GOT3 (cell line): ENCODE data around the gene NLGN2.

ENCODE experiments used
- DNase-seq: peaks from one replicate; lab custom pipeline; 2025; ENCODE audit warnings: mixed read lengths; lab: John Stamatoyannopoulos, UW

The NLGN2 gene

DNA sequence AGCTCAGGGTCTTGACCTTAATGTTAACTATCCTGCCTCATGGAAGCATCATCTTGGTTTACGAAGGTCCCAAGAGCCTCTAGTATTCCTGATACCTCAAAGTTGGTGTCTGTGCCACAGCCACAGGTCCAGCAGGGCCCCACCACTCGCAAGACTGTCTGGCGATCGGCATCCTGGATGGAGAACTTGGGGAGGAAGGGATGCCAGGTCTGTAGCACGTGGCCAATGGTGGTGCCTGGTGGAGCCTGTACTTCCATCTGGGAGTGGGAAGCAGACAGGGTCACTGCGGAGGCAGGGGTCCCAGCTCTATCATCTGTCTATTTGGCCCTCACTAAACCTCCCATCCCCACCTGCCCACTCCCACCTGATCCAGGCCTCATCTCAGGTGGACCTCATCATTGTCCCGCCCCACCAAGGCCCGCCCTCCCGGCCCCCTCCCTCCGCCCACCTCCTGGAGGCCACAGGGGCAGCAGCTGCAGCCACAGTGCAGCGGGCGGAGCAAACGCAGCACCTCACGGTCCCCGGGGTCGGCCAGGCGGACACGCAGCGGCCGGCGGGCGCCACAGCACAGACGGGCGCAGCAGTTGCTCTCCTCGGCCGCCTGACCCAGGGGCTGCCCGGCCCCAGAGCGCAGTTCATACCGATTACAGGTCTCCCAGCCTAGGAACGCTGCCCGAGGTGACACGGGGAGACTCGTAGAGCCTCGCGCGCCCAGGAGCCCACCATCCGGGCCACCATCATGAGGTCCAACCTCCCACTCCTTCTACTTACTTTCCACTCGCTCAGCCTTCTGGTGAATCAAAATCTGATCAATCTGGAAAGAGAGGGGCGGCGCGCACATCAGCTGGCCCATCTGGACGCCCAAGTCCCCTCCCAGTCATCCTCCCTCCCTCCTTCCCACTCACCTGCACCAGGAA lies 14.7 kb upstream of the NLGN2 start:
- no peak for DNase-seq

GRCh38 chr17:7393613-7394451 lies 13.8 kb upstream of the NLGN2 start:
- DNase-seq = no peak

DNA sequence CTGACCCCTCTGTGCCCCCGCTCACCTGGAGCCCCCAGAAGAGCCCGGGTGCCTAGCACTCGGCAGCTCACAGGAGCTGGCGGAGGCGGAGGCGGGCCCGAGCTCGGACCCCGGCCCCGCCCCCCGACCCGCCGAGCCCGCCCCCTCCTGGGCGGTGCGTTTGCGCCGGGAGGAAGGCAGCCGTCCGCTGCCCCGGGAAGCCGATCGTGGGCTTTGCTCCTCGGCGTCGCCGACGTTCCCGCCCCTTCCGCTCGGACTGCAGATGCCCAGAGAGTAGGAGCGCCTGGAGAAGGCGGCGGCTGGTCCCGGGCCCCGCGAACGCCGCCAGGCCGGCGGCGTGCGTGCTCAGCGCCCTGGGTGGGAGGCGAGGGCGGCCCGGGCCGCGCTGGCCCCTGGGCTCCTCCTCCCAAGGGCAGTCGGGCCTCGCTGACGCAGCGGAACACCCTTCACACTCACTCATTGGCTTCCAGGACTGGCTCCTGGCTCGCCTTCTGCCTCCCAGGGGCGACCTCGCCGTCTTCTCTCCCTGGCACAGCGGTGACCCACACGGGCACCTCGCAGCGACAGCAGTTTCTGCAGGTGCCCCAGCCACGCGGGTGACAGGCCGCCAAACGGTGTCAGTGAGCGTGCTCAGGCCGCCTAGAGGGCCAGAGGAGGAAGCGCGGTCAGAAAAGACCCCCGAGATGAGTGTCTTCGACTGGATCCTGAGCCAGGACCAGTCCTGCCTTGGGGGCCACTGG lies 13.0 kb upstream of the NLGN2 start, which contains the start of gene PLSCR3:
PLSCR3 (minus strand) TSS at position 74 of the 740 bp plus-strand sequence. CDS start 415 bp downstream, outside the sequence.
- DNase-seq = peak; percentile 77

DNA sequence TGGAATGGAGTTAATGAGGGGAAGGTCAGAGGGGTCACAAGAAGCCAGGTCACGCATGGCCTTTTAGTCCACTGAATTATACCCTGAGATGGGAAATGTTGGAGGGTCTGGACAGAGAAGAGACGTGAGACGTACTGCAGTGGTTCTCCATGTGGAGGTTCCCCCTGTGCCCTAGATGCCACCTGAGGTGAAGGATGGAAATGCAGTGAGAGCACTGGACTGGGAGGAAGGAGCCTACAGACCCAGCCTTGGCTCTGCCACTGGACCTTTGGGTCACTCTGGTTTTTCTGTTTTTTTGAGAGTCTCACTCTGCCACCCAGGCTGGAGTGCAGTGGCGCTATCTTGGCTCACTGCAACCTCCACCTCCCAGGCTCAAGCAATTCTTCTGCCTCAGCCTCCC lies 11.5 kb upstream of the NLGN2 start:
- DNase-seq = no peak

DNA sequence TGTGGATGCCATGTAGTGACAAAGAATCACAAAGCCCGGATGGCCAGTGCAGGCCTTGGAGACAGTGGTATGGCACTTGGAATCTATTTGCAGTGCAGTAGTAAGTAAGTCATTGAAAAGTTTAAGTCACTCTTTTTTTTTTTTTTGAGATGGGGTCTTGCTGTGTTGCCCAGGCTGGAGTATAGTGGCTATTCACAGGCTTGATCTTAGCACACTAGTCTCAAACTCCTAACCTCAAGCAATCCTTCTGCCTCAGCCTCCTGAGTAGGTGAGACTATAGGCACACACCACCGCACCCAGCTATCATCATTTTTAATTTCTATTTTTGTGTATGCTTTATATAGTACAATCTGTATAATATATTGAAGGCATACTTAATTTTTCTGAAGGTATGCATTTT lies 9.0 kb upstream of the NLGN2 start:
- no peak for DNase-seq

DNA sequence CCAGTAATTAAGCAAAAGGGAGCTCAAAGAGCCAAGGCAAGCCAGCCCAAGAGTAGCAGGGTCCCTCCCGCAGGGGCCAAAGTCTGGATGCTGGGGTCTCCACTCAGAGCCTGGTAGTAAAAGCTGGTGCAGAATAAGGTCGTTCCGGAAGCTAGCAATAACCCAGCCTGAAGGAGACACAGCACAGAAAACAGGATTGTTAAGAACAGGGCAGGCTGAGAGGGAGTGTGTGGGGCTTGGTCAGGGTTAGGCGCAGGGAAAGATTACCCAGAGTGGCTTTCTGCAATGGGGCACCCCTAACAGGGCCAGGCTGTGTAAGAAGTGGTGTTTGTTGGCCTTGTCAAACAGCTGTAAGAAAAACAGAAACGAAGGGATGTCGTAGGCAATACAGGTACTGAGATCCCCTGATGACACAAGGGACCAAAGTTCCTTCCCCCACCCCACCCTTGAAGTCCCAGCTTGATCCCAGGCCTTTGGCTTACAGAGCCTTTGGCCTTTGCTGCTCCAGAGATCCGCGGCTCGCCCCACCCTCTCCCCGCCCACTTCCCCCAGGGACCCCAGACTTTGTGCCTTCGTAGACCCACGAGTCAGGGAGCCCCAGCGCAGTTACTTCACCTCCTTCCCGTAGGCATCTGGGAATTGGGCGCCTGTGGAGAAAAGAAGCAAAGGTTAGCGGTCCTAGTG lies 4.5 kb upstream of the NLGN2 start:
- no peak for DNase-seq

- no peak for DNase-seq
Observed at GRCh38 chr17:7403727-7403976, 4.0 kb upstream of the NLGN2 start.

DNA sequence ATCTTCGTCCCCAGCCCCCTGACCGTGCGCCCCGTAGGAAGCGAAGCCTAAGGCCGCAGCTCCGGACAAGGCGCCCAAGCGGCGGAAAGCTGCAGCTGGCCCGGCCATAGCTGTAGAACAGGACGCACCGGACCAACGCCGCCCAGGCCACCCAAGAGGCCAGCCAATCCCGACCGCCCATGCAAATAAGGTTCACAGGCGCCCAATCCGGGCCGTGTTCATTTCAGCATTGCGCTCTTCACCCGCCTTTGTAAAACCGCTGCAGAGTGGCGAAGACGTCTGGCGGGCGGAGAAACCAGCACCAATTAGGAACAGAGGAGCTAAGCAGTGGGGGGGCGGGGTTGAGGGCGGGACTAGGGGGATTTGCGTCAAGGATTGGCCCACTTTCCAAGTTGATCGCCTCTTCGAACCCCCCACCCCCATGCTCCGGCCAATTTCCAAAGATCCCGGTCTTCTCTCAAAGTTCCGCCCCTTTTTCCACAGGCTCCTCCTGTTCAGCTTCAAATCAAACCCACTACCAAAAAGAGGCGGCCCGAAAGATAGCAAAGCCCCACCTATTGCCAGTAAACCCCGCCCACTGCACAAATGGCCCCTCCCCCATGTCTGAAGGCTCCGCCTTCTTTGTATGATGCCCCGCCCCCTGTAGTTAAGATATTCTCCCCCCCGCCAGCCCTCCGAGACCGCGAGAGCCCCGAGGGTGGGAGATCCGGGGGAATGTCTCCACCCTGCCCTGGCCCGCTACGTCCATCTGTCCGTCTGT lies 3.5 kb upstream of the NLGN2 start, which contains the start of gene TMEM256:
TMEM256 (minus strand) TSS at position 121 of the 760 bp plus-strand sequence; CDS start at position 108, 13 bp downstream.
- DNase-seq = peak; percentile 97

DNA sequence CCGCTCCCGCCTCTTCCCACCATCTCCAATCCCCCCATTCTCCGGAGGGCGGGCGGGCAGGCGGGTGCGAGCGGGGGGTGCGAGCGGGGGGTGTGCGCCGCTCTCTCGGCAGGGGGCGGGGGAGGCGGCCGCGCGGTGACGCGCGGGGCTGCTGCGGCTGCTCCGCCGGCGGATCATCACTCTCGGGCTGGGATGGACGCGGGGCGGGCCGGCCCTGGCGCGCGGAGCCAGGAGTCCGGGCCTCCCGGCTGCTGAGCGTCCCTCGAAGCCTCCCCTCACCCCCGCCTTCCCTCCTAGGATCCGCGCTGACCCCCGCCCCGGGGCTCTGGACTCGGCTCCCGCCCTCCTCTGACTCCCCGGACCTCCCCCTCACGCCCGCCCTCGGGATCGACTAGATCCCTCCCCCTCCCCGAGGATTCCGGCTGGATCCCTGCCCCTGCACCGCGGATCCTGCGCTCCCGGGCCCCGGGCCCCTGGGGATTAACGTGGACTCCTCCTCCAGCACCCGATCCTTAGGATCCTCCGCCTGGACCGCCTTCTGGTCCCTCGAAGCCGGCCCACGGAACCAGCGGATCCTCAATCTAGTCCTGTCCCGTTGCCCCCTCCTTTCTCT lies 2.8 kb upstream of the NLGN2 start:
- peak; percentile 51 for DNase-seq

DNA sequence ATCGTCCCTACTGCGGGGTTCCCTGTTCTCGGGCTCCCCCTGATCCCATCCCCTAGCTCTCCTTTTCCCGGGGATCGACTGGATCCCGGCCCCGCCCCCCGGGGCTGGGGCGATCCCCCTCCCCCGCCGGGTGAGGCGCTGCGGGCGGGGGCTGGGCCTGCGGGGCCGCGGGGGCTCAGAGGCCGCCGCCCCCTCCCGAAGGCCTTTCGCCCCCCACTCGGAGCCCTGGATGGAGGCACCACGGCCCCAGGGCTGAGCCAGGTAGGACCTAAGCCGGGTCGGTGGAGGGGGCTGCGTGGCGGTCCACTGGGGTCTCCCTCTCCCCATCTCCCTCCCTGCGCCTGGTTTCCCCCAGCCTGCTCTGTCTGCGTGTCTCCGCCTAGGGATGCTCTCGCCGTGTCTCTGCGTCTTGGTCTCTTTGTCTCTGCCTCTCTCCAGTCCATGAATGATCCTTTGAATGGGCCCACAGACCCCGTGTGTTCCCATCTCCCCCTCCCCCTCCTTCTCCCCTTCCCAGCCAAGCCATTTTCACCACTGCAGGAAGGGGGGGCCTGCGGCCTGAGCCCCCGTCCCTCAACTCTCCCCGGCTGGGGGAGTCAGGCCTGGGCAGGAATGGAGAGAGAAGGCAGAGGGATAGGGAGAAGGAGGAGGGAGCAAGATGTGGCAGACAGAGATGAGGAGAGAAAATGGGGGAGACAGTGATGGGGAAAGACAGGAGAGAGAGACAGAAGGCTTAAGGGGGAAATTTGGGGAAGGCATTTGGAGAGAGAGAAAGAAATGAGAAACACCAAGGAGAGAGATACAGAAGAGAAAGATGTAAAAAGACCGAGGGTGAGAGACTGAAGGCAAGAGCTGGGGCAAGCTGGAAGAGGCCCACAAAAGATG lies 2.1 kb upstream of the NLGN2 start:
- DNase-seq = no peak

DNA sequence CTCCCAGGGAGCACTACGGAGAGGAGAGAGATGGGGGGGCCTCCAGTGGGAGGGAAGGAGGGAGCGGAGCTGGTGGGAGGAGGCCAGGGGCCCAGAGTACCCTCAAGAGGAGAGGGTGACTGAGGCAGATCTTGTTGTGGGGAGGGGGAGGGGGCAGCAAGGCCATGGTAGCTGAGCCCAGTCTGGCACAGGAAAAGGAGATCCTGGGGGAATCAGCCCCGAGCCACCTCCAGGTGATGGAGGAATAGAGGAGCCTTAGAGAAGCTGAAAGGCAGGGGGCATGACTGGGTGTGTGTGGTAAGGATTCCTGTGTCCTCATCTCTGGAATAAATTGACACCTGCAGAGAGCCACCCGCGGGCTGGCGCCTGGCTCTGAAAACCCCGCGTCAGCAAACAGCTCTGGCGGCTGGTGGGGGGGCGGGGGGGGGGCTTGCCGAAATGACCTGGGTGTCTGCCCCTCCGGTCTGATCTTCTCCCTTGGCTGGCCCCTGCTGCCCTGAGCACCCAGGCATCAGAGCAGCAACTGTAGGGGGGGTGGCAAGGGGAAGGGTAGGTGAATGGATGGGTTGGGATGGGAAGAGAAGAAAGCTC lies 1.3 kb upstream of the NLGN2 start:
- DNase-seq = no peak

- DNase-seq = no peak
Observed at GRCh38 chr17:7407082-7407481, 563 bp upstream of the NLGN2 start.

DNA sequence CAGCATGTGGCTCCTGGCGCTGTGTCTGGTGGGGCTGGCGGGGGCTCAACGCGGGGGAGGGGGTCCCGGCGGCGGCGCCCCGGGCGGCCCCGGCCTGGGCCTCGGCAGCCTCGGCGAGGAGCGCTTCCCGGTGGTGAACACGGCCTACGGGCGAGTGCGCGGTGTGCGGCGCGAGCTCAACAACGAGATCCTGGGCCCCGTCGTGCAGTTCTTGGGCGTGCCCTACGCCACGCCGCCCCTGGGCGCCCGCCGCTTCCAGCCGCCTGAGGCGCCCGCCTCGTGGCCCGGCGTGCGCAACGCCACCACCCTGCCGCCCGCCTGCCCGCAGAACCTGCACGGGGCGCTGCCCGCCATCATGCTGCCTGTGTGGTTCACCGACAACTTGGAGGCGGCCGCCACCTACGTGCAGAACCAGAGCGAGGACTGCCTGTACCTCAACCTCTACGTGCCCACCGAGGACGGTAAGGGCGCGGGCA lies 645 bp downstream of the NLGN2 start:
- no peak for DNase-seq

DNA sequence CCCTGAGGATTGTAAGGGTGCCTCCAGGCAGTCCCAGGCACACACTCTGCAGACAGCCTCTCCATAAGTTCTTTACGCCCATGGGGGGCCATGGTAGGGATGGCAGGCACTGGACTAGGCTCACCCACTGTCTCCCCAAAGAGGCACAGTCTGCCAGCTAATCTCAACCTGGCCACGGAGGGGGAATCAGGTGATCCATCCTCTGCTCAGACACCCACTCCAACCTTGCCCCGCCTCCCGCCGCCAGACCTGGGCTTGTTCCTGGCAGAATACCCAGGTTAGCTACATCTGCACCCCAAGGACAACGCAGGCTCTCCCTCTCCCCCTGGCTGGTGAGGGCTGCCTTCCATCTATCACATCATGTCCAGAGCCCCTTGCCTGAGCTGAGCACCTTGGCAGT lies 1.2 kb downstream of the NLGN2 start:
- DNase-seq = no peak

- no peak for DNase-seq
Observed at GRCh38 chr17:7409716-7410115, 2.1 kb downstream of the NLGN2 start.

- no peak for DNase-seq
Observed at GRCh38 chr17:7410634-7411426, 3.2 kb downstream of the NLGN2 start.

- DNase-seq = no peak
Observed at GRCh38 chr17:7411427-7411750, 3.7 kb downstream of the NLGN2 start.

DNA sequence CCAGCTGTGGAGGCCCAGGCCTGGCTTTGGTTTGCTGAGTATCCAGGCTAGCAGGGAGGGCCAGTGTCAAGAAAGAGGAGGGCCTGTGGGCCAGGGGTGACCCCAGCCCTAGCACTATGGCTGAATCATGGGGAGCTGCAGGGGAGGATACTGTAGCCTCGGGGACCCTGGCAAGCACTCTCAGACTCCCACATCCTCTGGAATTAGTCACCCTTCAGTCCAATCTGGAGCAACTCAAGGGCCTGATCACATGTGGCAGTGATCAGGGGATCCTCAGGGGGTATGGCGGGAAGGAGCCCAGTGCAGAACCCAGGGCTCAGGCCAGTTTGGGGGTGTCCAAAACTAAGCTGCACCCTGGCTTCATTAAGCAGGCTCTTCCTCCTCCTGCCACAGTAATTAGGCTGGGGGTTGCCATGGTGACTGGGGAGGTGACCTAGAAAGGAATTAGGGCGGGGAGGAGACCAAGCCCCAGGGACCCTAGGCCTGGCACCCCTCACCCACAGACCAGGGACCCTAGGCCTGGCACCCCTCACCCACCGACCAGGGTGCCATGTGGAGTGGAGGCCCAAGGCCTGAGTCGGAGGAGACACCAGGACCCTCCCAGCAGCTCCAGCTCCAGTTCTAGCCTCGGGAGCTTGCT lies 5.8 kb downstream of the NLGN2 start:
- no peak for DNase-seq
